Prostate gland (tissue), 2 donors: ENCODE measurements around the gene FAM217A. TPM values are rescaled to one million over a fixed set of nuclear protein-coding genes. Genes with fewer than 3 reads are reported as not detected.

ENCODE experiments used
- DNase-seq: peaks from one replicate; pipeline ENCODE4 v3.0.0-alpha.2; 2019; ENCODE audit warnings: low spot score
- H3K27ac ChIP-seq, 2 donors: fragments of 200-600 bp; sonication (generic); 2 replicates each; pipeline ENCODE4 v1.5.1; 2017 to 2019
- H3K27me3 ChIP-seq: fragments of 200-600 bp; sonication (generic); replicated peaks from 2 replicates; pipeline ENCODE4 v1.5.1; 2019; ENCODE audit not compliant: insufficient read depth
- H3K36me3 ChIP-seq, 2 donors: fragments of 200-600 bp; sonication (generic); 1 replicate in 1 of 2; 2 replicates in 1 of 2; pipeline versions ENCODE4 v1.5.1 to v1.8.1; 2017 to 2019
- H3K4me1 ChIP-seq: fragments of 200-600 bp; sonication (generic); replicated peaks from 2 replicates; pipeline ENCODE4 v1.5.1; 2019
- H3K4me3 ChIP-seq, 2 donors: fragments of 200-600 bp; sonication (generic); 2 replicates each; pipeline ENCODE4 v1.5.1; 2017 to 2019
- H3K9me3 ChIP-seq: fragments of 200-600 bp; sonication (generic); 2 replicates; pipeline ENCODE4 v1.5.1; 2017
- POLR2A ChIP-seq: fragments of 450-650 bp; IDR thresholded peaks from one replicate; pipeline ENCODE4 v1.6.1; 2016; ENCODE audit warnings: antibody characterized with exemption, mild to moderate bottlenecking
- POLR2AphosphoS5 ChIP-seq: sonication (generic); formaldehyde crosslinking; IDR thresholded peaks from one replicate; pipeline ENCODE4 v1.6.1; 2017; ENCODE audit warnings: antibody characterized with exemption
- WGBS: methylation state at CpG from one replicate; pipeline ENCODE4 v1.1.5; 2018; 5-methylcytosine and 5-hydroxymethylcytosine counted together
- intact Hi-C: fragments of 100-400 bp; cut with DNase I; formaldehyde crosslinking; loops from one replicate; pipeline ENCODE4 v1.14.2; 2022
- total RNA-seq, 2 donors: library from RNA; depleted of rRNA; stranded (reverse); fragments of >200 nt; gene quantifications; one replicate each; pipeline ENCODE4 v1.1.0, GENCODE V29; 2016
- TF ChIP-seq, protein P1 (sequence below), 4 experiments: fragments of 200-600 bp in 2 of 4; fragments of 450-650 bp in 2 of 4; sonication (generic) in 2 of 4; IDR thresholded peaks; 1 replicate in 3 of 4; 2 replicates in 1 of 4; pipeline ENCODE4 v1.5.1; 2016 to 2019; ENCODE audit warnings: antibody characterized with exemption in 4 of 4, mild to moderate bottlenecking in 2 of 4, moderate library complexity in 2 of 4

The FAM217A gene
- total RNA-seq, 2 donors from 2014 or later = 1.7 TPM; not detected in 1

DNA sequence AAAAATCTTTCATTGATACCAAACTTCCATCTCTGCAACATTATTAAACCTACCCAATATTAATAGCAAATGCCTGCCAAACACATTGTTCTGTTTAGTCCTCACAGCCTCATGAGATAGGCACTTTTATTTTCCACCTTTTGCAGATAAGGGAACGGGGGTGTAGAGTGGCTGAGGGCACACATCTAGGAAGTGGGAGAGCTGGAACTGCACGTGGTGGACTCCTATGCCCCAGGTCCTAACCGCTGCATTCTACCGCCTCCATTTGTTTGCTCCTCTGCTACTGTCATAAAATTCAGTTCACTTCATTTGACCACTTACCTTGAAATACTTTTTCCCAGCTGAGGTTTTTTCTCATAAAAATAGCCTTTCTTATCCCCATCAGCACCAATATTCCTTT lies 7.6 kb downstream of the FAM217A start:
- TF ChIP-seq POLR2A (no peak), POLR2AphosphoS5 (no peak)
- TF ChIP-seq, protein P1, sequence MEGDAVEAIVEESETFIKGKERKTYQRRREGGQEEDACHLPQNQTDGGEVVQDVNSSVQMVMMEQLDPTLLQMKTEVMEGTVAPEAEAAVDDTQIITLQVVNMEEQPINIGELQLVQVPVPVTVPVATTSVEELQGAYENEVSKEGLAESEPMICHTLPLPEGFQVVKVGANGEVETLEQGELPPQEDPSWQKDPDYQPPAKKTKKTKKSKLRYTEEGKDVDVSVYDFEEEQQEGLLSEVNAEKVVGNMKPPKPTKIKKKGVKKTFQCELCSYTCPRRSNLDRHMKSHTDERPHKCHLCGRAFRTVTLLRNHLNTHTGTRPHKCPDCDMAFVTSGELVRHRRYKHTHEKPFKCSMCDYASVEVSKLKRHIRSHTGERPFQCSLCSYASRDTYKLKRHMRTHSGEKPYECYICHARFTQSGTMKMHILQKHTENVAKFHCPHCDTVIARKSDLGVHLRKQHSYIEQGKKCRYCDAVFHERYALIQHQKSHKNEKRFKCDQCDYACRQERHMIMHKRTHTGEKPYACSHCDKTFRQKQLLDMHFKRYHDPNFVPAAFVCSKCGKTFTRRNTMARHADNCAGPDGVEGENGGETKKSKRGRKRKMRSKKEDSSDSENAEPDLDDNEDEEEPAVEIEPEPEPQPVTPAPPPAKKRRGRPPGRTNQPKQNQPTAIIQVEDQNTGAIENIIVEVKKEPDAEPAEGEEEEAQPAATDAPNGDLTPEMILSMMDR (IDR thresholded peaks at IDR 0.05) = no peak
- Histone ChIP-seq H3K4me3 (no peak overlapping the region), H3K36me3 (no peaks in the 10 kb centered on the region), H3K27me3 (no peaks in the 10 kb centered on the region), H3K27ac (no peak overlapping the region), H3K9me3 (no peaks in the 10 kb centered on the region), H3K4me1 (no peaks in the 10 kb centered on the region)
- 67% methylated on average over 4 of the region's 4 CpGs for WGBS
- intact Hi-C loops = no loop called here
- DNase-seq = no peak

DNA sequence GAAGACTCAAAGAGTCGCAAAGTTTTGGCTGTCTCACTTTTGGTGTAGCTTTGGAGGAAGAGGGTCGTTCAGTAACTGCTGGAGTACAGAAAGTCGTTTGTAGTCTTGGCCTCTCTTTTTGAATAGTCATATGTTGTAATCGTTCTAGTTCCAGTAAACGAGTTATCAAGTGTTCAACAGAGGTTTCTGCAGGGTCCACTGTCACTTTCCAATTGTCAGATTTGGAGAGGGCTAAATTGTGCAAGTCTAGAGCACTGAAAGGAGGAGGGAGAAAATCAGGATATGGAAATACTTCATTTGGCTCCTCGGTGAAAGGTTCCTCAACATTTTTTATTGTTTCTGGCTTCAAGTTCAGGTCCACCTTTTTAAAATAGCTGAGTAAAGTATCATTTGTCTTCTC lies 9.7 kb downstream of the FAM217A start:
- Histone ChIP-seq H3K27me3 (no peaks in the 10 kb centered on the region), H3K27ac (no peak overlapping the region), H3K4me1 (no peaks in the 10 kb centered on the region), H3K36me3 (no peaks in the 10 kb centered on the region), H3K9me3 (no peaks in the 10 kb centered on the region), H3K4me3 (no peak overlapping the region)
- intact Hi-C loops = no loop called here
- TF ChIP-seq POLR2A (no peak), POLR2AphosphoS5 (no peak)
- TF ChIP-seq, protein P1 (IDR thresholded peaks at IDR 0.05) = no peak
- no peak for DNase-seq
- WGBS = 63% methylated on average over 6 of the region's 6 CpGs

DNA sequence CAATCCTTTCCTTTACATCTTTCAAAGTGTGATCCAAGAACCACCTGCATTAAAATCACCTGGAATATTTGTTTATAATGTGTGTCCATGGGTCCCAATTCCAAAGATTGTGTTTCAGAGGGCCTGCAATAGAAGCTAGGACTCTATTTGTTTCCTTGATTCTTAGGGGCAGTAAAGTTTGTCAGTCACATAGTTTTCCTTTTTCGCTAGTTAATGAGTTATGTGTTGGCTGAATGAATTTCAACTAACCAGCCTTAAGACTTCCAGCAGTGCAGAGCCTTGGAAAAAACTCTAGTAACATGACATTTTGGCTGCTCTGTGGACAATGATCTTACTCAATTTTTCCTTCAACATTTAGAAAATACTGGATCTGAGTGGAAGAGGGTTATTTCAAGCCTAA lies 11.3 kb downstream of the FAM217A start:
- H3K4me1 ChIP-seq = no peaks in the 10 kb centered on the region
- no peak overlapping the region for H3K27ac ChIP-seq
- no peak for DNase-seq
- H3K36me3 ChIP-seq = no peaks in the 10 kb centered on the region
- intact Hi-C loops = no loop called here
- TF ChIP-seq, protein P1 (IDR thresholded peaks at IDR 0.05) = no peak
- TF ChIP-seq POLR2A (no peak), POLR2AphosphoS5 (no peak)
- H3K4me3 ChIP-seq = no peak overlapping the region
- WGBS = 83% methylated on average over 1 of the region's 1 CpG
- no peaks in the 10 kb centered on the region for H3K9me3 ChIP-seq
- no peaks in the 10 kb centered on the region for H3K27me3 ChIP-seq

DNA sequence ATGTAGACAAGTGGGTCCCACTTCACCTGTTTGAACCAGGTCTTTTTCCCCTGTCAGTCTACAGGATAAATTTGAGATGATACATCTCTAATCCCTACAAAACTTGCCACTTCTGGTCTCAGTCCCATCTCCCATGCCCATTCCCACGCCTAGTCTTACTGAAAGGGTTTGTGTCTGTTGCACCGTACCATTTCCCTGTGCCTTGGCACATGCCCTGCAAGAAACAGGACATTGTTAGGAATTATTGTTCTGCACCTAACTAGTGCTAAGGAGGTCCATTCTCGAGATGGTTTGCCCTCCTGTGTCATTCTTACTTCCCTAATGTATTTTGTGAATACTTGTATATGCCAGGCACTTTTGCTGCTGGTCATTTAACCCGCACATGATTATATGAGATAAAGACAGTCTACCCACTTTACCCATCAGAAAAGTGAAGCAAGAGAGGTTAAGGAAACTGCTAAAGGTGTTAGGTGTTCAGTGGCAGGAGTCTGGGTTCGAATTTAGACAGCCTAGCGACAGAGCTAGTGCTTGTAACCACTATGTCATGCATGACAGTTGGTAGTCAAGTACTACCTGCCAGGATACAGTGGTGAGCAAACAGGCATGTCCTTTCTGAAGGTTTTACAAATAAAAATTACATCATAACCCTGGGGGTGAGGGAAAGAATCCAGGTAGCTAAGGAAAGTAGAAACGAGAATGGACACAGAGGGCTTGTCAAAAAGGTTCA lies 12.7 kb downstream of the FAM217A start:
- WGBS = 76% methylated on average over 7 of the region's 7 CpGs
- DNase-seq = no peak
- intact Hi-C loops = no loop called here
- Histone ChIP-seq H3K36me3 (no peaks in the 10 kb centered on the region), H3K4me3 (no peak overlapping the region), H3K27me3 (no peaks in the 10 kb centered on the region), H3K27ac (no peak overlapping the region), H3K9me3 (no peaks in the 10 kb centered on the region), H3K4me1 (no peaks in the 10 kb centered on the region)
- TF ChIP-seq, protein P1 (IDR thresholded peaks at IDR 0.05) = no peak
- peak; percentile 28 for TF ChIP-seq POLR2AphosphoS5
- TF ChIP-seq POLR2A = no peak

DNA sequence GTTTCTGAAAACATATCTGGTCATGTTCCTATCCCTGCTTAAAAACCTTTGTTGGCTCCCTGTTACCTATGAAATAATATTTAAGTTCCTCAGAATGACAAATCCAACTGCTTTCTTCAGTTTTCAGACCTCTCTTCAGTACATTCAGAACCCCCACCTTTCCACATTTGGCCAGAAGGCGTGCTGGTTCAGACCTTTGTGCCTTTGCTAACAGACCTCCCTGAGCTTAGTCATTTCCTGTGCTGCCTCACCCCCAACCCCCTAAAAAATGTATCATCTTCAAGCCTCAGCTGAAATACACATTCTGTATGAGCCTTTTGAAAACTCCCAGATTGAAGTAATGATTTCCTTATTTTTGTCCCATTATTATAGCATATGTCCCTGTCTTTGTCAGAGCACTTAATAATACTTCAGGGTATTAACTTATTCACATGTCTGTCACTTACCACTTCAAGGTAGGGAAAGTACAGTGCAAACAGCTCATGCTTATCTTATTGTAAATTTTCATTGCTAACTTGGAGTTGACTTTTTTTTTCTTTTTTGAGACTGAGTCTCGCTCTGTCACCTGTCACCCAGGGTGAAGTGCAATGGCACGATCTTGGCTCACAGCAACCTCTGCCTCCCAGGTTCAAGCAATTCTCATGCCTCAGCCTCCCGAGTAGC lies 19.7 kb downstream of the FAM217A start:
- intact Hi-C loops = loop anchor here (5.0 kb wide), 1 partner anchor 93 kb away; no protein-coding TSS in a partner anchor
- TF ChIP-seq POLR2AphosphoS5 (no peak), POLR2A (no peak)
- TF ChIP-seq, protein P1 (IDR thresholded peaks at IDR 0.05) = no peak
- H3K9me3 ChIP-seq = no peaks in the 10 kb centered on the region
- WGBS = 92% methylated on average over 4 of the region's 4 CpGs
- H3K27me3 ChIP-seq = no peaks in the 10 kb centered on the region
- no peak overlapping the region for H3K27ac ChIP-seq
- no peaks in the 10 kb centered on the region for H3K36me3 ChIP-seq
- no peak overlapping the region for H3K4me3 ChIP-seq
- no peaks in the 10 kb centered on the region for H3K4me1 ChIP-seq
- DNase-seq = no peak
